Ovary (tissue), 3 donors: Measurements from ENCODE around the gene RELL2.

Experiments used
- POLR2A ChIP-seq: fragments of 450-650 bp; IDR thresholded peaks from one replicate; pipeline ENCODE4 v1.6.1; 2017; ENCODE audit warnings: antibody characterized with exemption, mild to moderate bottlenecking, moderate library complexity
- TF ChIP-seq, protein P1 (sequence below), 3 donors: fragments of 450-650 bp in 2 of 3; fragments of 200-600 bp in 1 of 3; IDR thresholded peaks; one replicate each; pipeline versions ENCODE4 v1.5.1 to v1.8.0; 2016 to 2022; ENCODE audit warnings: antibody characterized with exemption in 3 of 3, mild to moderate bottlenecking in 1 of 3
- donor health status: DM: no; HTN: no; CAD: no.

DNA sequence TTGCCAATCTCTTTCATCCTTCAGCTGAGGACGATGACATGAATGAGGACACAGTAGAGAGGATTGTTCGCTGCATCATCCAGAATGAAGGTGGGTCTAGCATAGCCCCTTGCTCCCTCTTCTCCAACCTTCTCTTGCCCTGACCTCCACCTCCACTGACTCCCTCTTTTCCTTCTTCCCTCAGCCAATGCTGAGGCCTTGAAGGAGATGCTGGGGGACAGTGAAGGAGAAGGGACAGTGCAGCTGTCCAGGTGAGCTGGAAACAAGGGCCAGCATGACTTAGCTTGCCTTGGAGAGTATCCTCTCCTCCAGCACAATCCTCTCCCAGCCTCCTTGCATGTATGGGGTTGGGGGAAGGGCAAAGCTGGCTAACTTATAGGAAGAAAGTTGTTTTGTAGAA, 2.0 kb downstream of the RELL2 start:
- TF ChIP-seq, protein P1, sequence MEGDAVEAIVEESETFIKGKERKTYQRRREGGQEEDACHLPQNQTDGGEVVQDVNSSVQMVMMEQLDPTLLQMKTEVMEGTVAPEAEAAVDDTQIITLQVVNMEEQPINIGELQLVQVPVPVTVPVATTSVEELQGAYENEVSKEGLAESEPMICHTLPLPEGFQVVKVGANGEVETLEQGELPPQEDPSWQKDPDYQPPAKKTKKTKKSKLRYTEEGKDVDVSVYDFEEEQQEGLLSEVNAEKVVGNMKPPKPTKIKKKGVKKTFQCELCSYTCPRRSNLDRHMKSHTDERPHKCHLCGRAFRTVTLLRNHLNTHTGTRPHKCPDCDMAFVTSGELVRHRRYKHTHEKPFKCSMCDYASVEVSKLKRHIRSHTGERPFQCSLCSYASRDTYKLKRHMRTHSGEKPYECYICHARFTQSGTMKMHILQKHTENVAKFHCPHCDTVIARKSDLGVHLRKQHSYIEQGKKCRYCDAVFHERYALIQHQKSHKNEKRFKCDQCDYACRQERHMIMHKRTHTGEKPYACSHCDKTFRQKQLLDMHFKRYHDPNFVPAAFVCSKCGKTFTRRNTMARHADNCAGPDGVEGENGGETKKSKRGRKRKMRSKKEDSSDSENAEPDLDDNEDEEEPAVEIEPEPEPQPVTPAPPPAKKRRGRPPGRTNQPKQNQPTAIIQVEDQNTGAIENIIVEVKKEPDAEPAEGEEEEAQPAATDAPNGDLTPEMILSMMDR (IDR thresholded peaks at IDR 0.05): no peak
- no peak for TF ChIP-seq POLR2A
